Measurements from ENCODE around the gene DNAH5. TPM values are rescaled to one million over a fixed set of nuclear protein-coding genes. Genes with fewer than 3 reads are reported as not detected.
A peak's percentile ranks its signal among the peaks of the same experiment; 100 is the strongest.
"Not testable (repeated sequence)": the region's sequence is repeated elsewhere in the genome, so short reads cannot be mapped to it uniquely, and the experiment has no call there.

The DNAH5 gene
- total RNA-seq, 4 donors from 2014 or later, result 0.31 to 1.4 (median 1.0) TPM

- no peak for ATAC-seq
- H3K4me1 ChIP-seq, result peaks cover 0 to 4% (median 0%) of the 10 kb centered on the region in 3 donors
- H3K36me3 ChIP-seq, result no peaks in the 10 kb centered on the region
- H3K27me3 ChIP-seq, result peaks cover 4% of the 10 kb centered on the region
- H3K4me3 ChIP-seq, result no peak overlapping the region
- no peaks in the 10 kb centered on the region for H3K9me3 ChIP-seq
- H3K27ac ChIP-seq, result no peak overlapping the region
- 96 to 100% methylated on average over 1 to 2 of the region's 2 CpGs for WGBS, 2 donors (ENCODE audit: low coverage in 1 of 2)
- TF ChIP-seq POLR2A (IDR thresholded peaks at IDR 0.05) (no peak), POLR2AphosphoS5 (IDR thresholded peaks at IDR 0.05) (no peak), EP300 (IDR thresholded peaks at IDR 0.05) (no peak), CTCF (IDR thresholded peaks at IDR 0.05) (no peak)
Observed at GRCh38 chr5:13989832-13990231, 45.3 kb upstream of the DNAH5 start.

GRCh38 chr5:13987843-13988464 is 43.5 kb upstream of the DNAH5 start:
- TF ChIP-seq EP300 (IDR thresholded peaks at IDR 0.05), result no peak
- peak; percentile 74 to 84 (median 82) for TF ChIP-seq CTCF (IDR thresholded peaks at IDR 0.05)
- H3K27me3 ChIP-seq, result peaks cover 4% of the 10 kb centered on the region
- H3K4me1 ChIP-seq, result peaks cover 0 to 4% (median 0%) of the 10 kb centered on the region in 3 donors
- H3K36me3 ChIP-seq, result no peaks in the 10 kb centered on the region
- H3K4me3 ChIP-seq, result no peak overlapping the region
- WGBS, 2 donors (ENCODE audit: low coverage in 1 of 2), result 14 to 18% methylated on average over 7 of the region's 7 CpGs
- no peaks in the 10 kb centered on the region for H3K9me3 ChIP-seq
- no peak for ATAC-seq
- H3K27ac ChIP-seq, result no peak overlapping the region

- no peak for ATAC-seq
Observed at GRCh38 chr5:13985731-13986418, 41.4 kb upstream of the DNAH5 start.

GRCh38 chr5:13984888-13985287 is 40.4 kb upstream of the DNAH5 start:
- H3K9me3 ChIP-seq, H3K27me3 ChIP-seq, H3K4me3 ChIP-seq, H3K4me1 ChIP-seq, ATAC-seq, H3K36me3 ChIP-seq, H3K27ac ChIP-seq: not testable (repeated sequence)
- WGBS, 2 donors (ENCODE audit: low coverage in 1 of 2), result 92 to 100% methylated on average over 1 to 4 of the region's 5 CpGs

More at GRCh38 chr5:13985731-13986418, 41.4 kb upstream of the DNAH5 start:
- 0 to 21% methylated on average over 4 to 7 of the region's 12 CpGs for WGBS, 2 donors (ENCODE audit: low coverage in 1 of 2)
- no peaks in the 10 kb centered on the region for H3K9me3 ChIP-seq
- H3K27me3 ChIP-seq, result peaks cover 4% of the 10 kb centered on the region
- H3K4me1 ChIP-seq, result peaks cover 0 to 4% (median 0%) of the 10 kb centered on the region in 3 donors
- no peak overlapping the region for H3K27ac ChIP-seq
- TF ChIP-seq POLR2A (IDR thresholded peaks at IDR 0.05) (no peak), POLR2AphosphoS5 (IDR thresholded peaks at IDR 0.05) (no peak)
- no peaks in the 10 kb centered on the region for H3K36me3 ChIP-seq
- H3K4me3 ChIP-seq, result no peak overlapping the region

GRCh38 chr5:13976867-13977830 is 32.7 kb upstream of the DNAH5 start:
- H3K4me3 ChIP-seq, result no peak overlapping the region
- H3K27me3 ChIP-seq, result no peaks in the 10 kb centered on the region
- H3K27ac ChIP-seq, result no peak overlapping the region
- H3K36me3 ChIP-seq, result no peaks in the 10 kb centered on the region
- H3K9me3 ChIP-seq, result no peaks in the 10 kb centered on the region
- WGBS, 2 donors (ENCODE audit: low coverage in 1 of 2), result 46 to 55% methylated on average over 8 of the region's 11 CpGs
- TF ChIP-seq CTCF (IDR thresholded peaks at IDR 0.05) (peak in 2 of 4 experiments; percentile 33), POLR2A (IDR thresholded peaks at IDR 0.05) (no peak)
- peak; percentile 57 for ATAC-seq
- peaks cover 0 to 15% (median 0%) of the 10 kb centered on the region in 3 donors for H3K4me1 ChIP-seq
